T-helper 17 cell (primary cell): Measurements from ENCODE around the gene TTC36. TPM values are rescaled to one million over a fixed set of nuclear protein-coding genes. Genes with fewer than 3 reads are reported as not detected.
"Not testable (repeated sequence)": the region's sequence is repeated elsewhere in the genome, so short reads cannot be mapped to it uniquely, and the experiment has no call there.

Source experiments
- ATAC-seq: fragments of 150-1000 bp; cut with Tn5 transposase; 2 replicates; pipeline ENCODE4 v1.10.0; 2021; ENCODE audit warnings: mild to moderate bottlenecking, moderate library complexity
- DNase-seq, 3 donors: peaks; one replicate each; pipeline versions ENCODE4 v3.0.0 to v3.0.0-alpha.2; 2020 to 2021
- H3K9me3 ChIP-seq: one replicate; pipeline ENCODE4 v1.7.0; 2013; ENCODE audit warnings: low read length, mild to moderate bottlenecking; ENCODE audit not compliant: control insufficient read depth, poor library complexity, severe bottlenecking
- H3K27ac Mint-ChIP-seq: one replicate; pipeline ENCODE4 v1.8.0; 2022; ENCODE audit warnings: mild to moderate bottlenecking, moderate library complexity, mixed read lengths
- H3K27me3 Mint-ChIP-seq: one replicate; pipeline ENCODE4 v1.8.0; 2022; ENCODE audit warnings: mixed read lengths
- H3K36me3 Mint-ChIP-seq: one replicate; pipeline ENCODE4 v1.8.0; 2022; ENCODE audit warnings: low read depth, mixed read lengths
- H3K4me1 Mint-ChIP-seq: one replicate; pipeline ENCODE4 v1.8.0; 2022; ENCODE audit warnings: mild to moderate bottlenecking, mixed read lengths
- H3K4me3 Mint-ChIP-seq: one replicate; pipeline ENCODE4 v1.8.0; 2022; ENCODE audit warnings: mild to moderate bottlenecking, moderate library complexity, mixed read lengths
- total RNA-seq, 4 donors: library from RNA in 2 of 4; stranded (reverse) in 2 of 4; gene quantifications; one replicate each; pipeline ENCODE4 v1.2.3 and lab custom pipeline; 2022 to 2026

The TTC36 gene
- total RNA-seq, 2 donors from 2014 or later: 0.55 TPM; not detected in 1

- no peaks in the 10 kb centered on the region for H3K9me3 ChIP-seq
- ATAC-seq (no peak), DNase-seq (no peak)
- Mint-ChIP-seq H3K36me3 (no peaks in the 10 kb centered on the region), H3K4me3 (no peak overlapping the region), H3K27ac (no peak overlapping the region), H3K27me3 (no peaks in the 10 kb centered on the region), H3K4me1 (peaks cover 2% of the 10 kb centered on the region)
Measured at GRCh38 chr11:118536726-118537125, 9.5 kb downstream of the TTC36 start.

DNA sequence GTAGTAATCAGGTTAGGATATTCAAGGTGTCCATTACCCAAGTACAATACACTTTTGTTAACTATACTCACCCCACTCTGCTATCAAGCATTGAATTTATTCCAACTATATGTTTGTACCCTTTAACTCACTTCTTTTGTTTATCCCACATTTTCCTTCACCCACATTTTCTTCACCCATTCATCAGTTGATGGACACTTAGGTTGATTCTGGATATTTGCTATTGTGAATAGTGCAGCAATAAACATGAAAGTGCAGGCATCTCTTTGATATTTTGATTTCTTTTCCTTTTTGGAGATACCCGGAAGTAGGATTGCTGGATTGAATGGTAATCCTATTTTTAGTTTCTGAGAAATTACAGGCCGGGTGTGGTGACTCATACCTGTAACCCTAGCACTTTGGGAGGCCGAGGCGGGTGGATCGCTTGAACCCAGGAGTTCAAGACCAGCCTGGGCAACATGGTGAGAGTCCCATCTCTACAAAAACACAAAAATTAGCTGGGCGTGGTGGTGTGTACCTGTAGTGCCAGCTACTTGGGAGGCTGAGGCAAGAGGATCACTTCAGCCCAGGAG is 10.2 kb downstream of the TTC36 start:
- no peak overlapping the region for H3K4me3 Mint-ChIP-seq
- H3K9me3 ChIP-seq: no peaks in the 10 kb centered on the region
- no peaks in the 10 kb centered on the region for H3K36me3 Mint-ChIP-seq
- DNase-seq: no peak
- ATAC-seq: no peak
- H3K27me3 Mint-ChIP-seq: no peaks in the 10 kb centered on the region
- H3K27ac Mint-ChIP-seq: no peak overlapping the region
- no peaks in the 10 kb centered on the region for H3K4me1 Mint-ChIP-seq

GRCh38 chr11:118544010-118544646 is 16.9 kb downstream of the TTC36 start:
- Mint-ChIP-seq H3K27ac (no peak overlapping the region), H3K4me1 (no peaks in the 10 kb centered on the region)
- ATAC-seq: no peak

GRCh38 chr11:118544647-118545010 is 17.4 kb downstream of the TTC36 start:
- Mint-ChIP-seq H3K27me3 (no peaks in the 10 kb centered on the region), H3K27ac (no peak overlapping the region), H3K4me1 (no peaks in the 10 kb centered on the region), H3K4me3 (no peak overlapping the region), H3K36me3 (peaks cover 4% of the 10 kb centered on the region)
- H3K9me3 ChIP-seq: no peaks in the 10 kb centered on the region
- no peak for ATAC-seq
- DNase-seq: no peak

More at GRCh38 chr11:118544010-118544646, 16.9 kb downstream of the TTC36 start:
- H3K9me3 ChIP-seq: no peaks in the 10 kb centered on the region
- no peak overlapping the region for H3K4me3 Mint-ChIP-seq
- H3K27me3 Mint-ChIP-seq: no peaks in the 10 kb centered on the region
- DNase-seq: no peak
- H3K36me3 Mint-ChIP-seq: peaks cover 4% of the 10 kb centered on the region

DNA sequence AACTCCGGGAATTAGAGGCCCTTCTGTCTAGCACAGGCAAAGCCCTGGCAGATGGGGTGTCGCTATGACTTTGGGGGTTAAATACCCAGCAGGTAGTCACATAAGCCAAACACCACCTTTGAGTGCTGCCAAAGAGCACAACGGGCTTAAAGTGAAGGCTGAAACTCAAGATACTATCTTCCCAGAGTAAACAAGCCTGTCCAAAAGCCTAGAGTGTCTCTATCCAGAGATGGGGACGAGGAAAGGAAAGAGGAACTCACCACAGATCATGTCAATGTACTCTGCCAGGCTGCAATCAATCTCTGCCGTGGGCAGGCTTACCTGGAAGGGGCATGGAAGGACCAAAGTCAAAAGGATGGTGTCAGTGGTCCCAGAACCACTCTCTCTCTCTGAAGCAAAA is 18.3 kb downstream of the TTC36 start:
- DNase-seq (no peak), ATAC-seq (no peak)
- no peak overlapping the region for H3K4me3 Mint-ChIP-seq
- H3K27me3 Mint-ChIP-seq: no peaks in the 10 kb centered on the region
- peak overlapping the region; percentile 29 for H3K27ac Mint-ChIP-seq
- H3K4me1 Mint-ChIP-seq: no peaks in the 10 kb centered on the region
- no peaks in the 10 kb centered on the region for H3K9me3 ChIP-seq
- H3K36me3 Mint-ChIP-seq: peaks cover 4% of the 10 kb centered on the region

DNA sequence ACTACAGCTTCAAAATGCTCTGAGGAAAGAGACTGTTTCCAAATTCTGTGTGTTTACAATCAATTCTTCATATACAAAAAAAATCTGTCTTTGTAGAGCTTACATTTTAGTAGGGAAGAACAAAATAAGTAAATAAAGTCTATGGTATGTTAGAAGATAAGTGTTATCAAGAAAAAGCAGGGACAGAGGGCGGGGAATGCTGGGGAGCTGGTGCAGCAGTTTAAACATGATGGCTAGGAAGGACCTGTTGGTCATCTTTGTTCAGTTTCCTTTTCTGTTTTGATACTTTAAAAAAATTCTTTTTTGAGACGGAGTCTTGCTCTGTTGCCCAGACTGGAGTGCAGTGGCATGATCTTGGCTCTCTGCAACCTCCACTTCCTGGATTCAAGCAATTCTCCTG is 19.9 kb downstream of the TTC36 start:
- H3K27me3 Mint-ChIP-seq: no peaks in the 10 kb centered on the region
- H3K36me3 Mint-ChIP-seq: peaks cover 4% of the 10 kb centered on the region

DNA sequence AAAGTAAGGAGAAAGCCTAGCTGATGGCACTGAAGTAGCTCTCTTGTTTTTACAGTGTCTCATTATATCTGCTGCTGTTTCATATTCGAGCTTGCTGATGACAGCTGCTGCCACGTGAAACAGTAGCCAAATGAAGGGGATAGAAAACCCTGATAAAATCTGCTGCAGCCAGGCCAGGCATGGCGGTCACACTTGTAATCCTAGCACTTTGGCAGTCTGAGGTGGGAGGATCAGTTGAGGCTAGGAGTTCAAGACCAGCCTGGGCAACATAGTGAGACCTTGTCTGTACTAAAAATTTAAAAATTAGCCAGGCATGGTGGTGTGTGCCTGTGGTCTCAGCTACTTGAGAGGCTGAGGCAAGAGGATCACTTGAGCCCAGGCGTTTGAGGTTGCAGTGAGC is 25.1 kb downstream of the TTC36 start:
- no peaks in the 10 kb centered on the region for H3K27me3 Mint-ChIP-seq
- no peak overlapping the region for H3K27ac Mint-ChIP-seq
- H3K9me3 ChIP-seq: no peaks in the 10 kb centered on the region
- peaks cover 2% of the 10 kb centered on the region for H3K4me1 Mint-ChIP-seq
- peaks cover 9% of the 10 kb centered on the region for H3K36me3 Mint-ChIP-seq
- DNase-seq: no peak
- no peak for ATAC-seq
- H3K4me3 Mint-ChIP-seq: no peak overlapping the region

More for the DNA sequence above, 19.9 kb downstream of the TTC36 start:
- Mint-ChIP-seq H3K27ac (no peak overlapping the region), H3K4me3 (no peak overlapping the region), H3K4me1 (no peaks in the 10 kb centered on the region)
- DNase-seq: no peak
- no peaks in the 10 kb centered on the region for H3K9me3 ChIP-seq
- ATAC-seq: no peak

DNA sequence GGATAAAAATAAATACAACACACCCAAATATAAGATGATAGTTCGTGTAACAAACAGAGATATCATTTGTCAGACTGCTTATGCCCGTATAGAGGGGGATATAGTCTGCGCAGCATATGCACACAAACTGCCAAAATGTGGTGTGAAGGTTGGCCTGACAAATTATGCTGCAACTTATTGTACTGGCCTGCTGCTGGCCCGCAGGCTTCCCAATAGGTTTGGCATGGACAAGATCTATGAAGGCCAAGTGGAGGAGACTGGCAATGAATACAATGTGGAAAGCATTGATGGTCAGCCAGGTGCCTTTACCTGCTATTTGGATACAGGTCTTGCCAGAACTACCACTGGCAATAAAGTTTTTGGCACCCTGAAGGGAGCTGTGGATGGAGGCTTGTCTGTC is 33.5 kb downstream of the TTC36 start:
- Mint-ChIP-seq H3K27me3 (no peaks in the 10 kb centered on the region), H3K4me3 (no peak overlapping the region), H3K36me3 (peaks cover 3% of the 10 kb centered on the region), H3K27ac (no peak overlapping the region), H3K4me1 (peaks cover 13% of the 10 kb centered on the region)
- DNase-seq (no peak), ATAC-seq (no peak)
- H3K9me3 ChIP-seq: no peaks in the 10 kb centered on the region

- H3K4me1 Mint-ChIP-seq: peaks cover 16% of the 10 kb centered on the region
- H3K27ac Mint-ChIP-seq: peak overlapping the region; percentile 90
- peak overlapping the region; percentile 19 for H3K4me3 Mint-ChIP-seq
- ATAC-seq (no peak), DNase-seq (no peak)
- no peaks in the 10 kb centered on the region for H3K27me3 Mint-ChIP-seq
- H3K9me3 ChIP-seq: no peaks in the 10 kb centered on the region
- H3K36me3 Mint-ChIP-seq: peaks cover 3% of the 10 kb centered on the region
Measured at GRCh38 chr11:118565051-118565450, 37.8 kb downstream of the TTC36 start.

GRCh38 chr11:118569670-118570069 is 42.4 kb downstream of the TTC36 start:
- Mint-ChIP-seq H3K4me3 (no peak overlapping the region), H3K36me3 (peaks cover 2% of the 10 kb centered on the region), H3K27ac (no peak overlapping the region), H3K4me1 (peaks cover 23% of the 10 kb centered on the region), H3K27me3 (no peaks in the 10 kb centered on the region)
- H3K9me3 ChIP-seq: no peaks in the 10 kb centered on the region
- no peak for ATAC-seq
- DNase-seq: no peak

- DNase-seq: no peak
- peak overlapping the region; percentile 99 for H3K27ac Mint-ChIP-seq
- H3K9me3 ChIP-seq: no peaks in the 10 kb centered on the region
- H3K27me3 Mint-ChIP-seq: no peaks in the 10 kb centered on the region
- no peak overlapping the region for H3K4me3 Mint-ChIP-seq
- no peak for ATAC-seq
- peaks cover 2% of the 10 kb centered on the region for H3K36me3 Mint-ChIP-seq
- H3K4me1 Mint-ChIP-seq: peaks cover 26% of the 10 kb centered on the region
Measured at GRCh38 chr11:118570787-118571186, 43.5 kb downstream of the TTC36 start.

- not testable (repeated sequence) for H3K36me3 Mint-ChIP-seq, H3K27me3 Mint-ChIP-seq, ATAC-seq, DNase-seq, H3K9me3 ChIP-seq
- Mint-ChIP-seq H3K4me1 (peaks cover 31% of the 10 kb centered on the region), H3K4me3 (peak overlapping the region; percentile 99), H3K27ac (peak overlapping the region; percentile 99)
Measured at GRCh38 chr11:118571701-118572060, 44.4 kb downstream of the TTC36 start.

DNA sequence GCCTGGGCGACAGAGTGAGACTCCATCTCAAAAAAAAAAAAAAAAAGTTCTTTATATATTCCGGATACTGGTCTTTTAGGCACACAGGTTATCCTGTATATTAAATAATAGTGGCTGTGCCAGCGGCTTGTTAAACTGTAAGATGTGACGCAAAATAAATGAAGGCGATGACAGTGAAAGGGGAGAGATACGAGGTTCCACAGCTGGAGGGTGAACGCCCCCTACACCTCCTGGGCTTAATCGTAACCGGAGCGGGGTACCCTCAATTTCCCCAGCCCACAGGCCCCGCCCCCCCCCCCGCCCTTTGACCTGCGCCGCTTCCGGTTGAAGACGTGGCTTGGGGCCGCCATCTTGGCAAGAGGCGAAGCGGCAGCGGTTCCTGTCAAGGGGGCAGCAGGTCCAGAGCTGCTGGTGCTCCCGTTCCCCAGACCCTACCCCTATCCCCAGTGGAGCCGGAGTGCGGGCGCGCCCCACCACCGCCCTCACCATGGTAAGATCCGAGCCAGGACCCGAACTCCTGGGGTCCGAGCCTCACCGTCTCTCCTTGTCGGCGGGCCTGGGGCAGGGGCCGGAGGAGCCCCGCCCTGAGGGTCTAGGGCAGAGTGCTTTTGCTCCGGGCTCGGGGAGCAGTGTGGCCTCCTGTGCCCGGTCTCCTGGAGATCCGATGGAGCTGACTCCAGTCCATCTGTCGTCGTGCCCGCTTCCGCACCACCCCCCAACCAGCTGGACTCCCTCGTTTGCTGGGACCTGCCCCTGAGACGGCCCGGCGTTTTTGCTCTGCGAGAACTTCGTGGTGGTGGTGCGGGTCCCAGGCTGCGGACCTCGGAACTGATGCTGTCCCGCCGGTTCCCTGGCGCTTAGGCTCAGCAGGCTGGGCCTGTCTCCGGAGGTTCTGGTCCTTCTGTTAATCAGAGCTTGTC is 45.0 kb downstream of the TTC36 start, which contains the start of gene ARCN1:
Gene ARCN1, plus strand, starts transcription at position 349 of the 920 bp plus-strand sequence. Its CDS starts 139 bp downstream, at position 488.
- H3K36me3 Mint-ChIP-seq: peaks cover 2% of the 10 kb centered on the region
- H3K27ac Mint-ChIP-seq: peak within 1 kb of the TSS; percentile 99
- peaks cover 34% of the 10 kb centered on the region for H3K4me1 Mint-ChIP-seq
- ATAC-seq: peak; percentile 85
- H3K27me3 Mint-ChIP-seq: no peaks in the 10 kb centered on the region
- H3K9me3 ChIP-seq: no peaks in the 10 kb centered on the region
- DNase-seq: peak; percentile 58 to 71 (median 66)
- peak within 1 kb of the TSS; percentile 99 for H3K4me3 Mint-ChIP-seq
